ENCODE results near the gene AGAP1. TPM values are rescaled to one million over a fixed set of nuclear protein-coding genes. Genes with fewer than 3 reads are reported as not detected.

Gene AGAP1
- total RNA-seq, 1 donor = 10.8 TPM

DNA sequence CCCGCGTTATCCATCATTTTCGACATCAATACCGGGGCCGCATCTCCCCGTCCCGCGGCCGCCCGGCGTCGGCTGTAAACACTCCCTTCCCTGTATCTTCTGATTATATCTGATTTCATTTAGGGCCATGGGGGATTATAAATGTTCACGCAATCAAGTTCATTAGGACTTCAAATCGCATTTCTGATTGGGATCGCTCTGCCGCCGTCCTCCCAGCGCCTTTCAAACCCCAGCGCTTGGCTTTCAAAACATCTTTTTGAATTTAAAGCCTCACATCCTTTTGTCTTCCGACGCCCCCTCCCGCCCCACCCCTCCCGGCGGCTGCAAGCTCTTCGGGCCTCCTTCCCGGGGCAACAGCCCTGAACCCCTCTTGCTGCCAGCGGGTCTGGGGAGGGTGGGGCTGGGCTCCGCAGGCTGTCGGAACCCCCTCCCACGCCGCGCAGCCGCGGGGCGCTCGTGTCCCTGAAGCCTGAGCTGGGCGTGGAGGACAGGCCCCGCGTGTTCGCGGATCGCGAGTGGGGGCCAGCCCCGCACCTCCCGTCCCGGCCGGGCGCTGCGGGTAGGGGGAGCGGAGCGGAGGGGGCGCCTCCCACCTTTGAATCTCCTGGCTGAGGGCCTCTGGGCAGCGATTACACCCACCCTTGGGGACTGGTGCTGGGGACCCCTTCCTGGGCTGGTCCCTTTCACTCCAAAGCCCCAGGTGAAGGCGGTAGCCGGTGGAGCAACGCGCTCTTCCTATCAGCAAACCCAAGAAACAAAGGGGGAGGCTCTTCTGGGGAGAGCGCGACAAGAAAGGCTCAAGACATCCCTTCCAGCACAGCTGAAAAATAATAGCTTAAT is 685.6 kb downstream of the AGAP1 start:
- DNase-seq (ENCODE audit: low read depth) = peak; percentile 26
- H3K4me3 ChIP-seq (ENCODE audit: low read depth, low read length) = peak overlapping the region; percentile 62
- TF ChIP-seq, protein P1, sequence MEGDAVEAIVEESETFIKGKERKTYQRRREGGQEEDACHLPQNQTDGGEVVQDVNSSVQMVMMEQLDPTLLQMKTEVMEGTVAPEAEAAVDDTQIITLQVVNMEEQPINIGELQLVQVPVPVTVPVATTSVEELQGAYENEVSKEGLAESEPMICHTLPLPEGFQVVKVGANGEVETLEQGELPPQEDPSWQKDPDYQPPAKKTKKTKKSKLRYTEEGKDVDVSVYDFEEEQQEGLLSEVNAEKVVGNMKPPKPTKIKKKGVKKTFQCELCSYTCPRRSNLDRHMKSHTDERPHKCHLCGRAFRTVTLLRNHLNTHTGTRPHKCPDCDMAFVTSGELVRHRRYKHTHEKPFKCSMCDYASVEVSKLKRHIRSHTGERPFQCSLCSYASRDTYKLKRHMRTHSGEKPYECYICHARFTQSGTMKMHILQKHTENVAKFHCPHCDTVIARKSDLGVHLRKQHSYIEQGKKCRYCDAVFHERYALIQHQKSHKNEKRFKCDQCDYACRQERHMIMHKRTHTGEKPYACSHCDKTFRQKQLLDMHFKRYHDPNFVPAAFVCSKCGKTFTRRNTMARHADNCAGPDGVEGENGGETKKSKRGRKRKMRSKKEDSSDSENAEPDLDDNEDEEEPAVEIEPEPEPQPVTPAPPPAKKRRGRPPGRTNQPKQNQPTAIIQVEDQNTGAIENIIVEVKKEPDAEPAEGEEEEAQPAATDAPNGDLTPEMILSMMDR (IDR thresholded peaks at IDR 0.05; ENCODE audit: insufficient read depth, low read depth, low read length) = no peak

- TF ChIP-seq, protein P1 (IDR thresholded peaks at IDR 0.05; ENCODE audit: insufficient read depth, low read depth, low read length) = no peak
- no peak overlapping the region for H3K4me3 ChIP-seq (ENCODE audit: low read depth, low read length)
- peak; percentile 81 for DNase-seq (ENCODE audit: low read depth)
Observed at GRCh38 chr2:236180076-236180816, 686.4 kb downstream of the AGAP1 start.

DNA sequence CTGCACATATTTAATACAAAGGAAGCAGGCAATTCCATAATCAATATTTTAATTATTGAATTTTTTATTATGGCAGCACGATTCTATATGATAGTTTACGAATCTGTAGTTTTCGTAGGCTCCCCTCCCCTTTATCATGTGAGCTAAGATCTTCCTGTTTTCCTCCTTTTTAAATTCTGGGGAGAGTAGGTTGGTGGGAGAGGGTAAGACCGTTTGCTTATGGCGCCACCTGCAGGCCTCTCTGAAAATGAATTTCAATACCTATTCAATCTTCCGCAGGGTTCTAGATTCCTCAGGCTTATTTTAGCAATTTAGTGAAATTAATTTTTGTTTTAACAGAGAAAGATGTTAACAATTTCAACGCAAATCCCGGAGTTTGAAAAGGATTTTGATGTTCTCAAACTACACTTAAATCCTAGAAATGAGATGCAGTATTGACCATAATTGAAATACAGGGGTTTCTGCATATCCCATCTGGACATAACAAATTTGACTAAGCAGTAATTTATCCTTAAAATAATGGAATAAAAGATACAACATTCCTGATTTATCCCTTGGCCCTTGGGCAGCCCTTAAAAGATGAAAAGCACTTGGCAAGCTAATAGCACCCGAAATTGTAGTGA is 687.1 kb downstream of the AGAP1 start:
- H3K4me3 ChIP-seq (ENCODE audit: low read depth, low read length) = no peak overlapping the region
- peak; percentile 81 for DNase-seq (ENCODE audit: low read depth)
- TF ChIP-seq, protein P1 (IDR thresholded peaks at IDR 0.05; ENCODE audit: insufficient read depth, low read depth, low read length) = peak; percentile 75

Small RNA genes lying within 50 kb of the gene (small RNA-seq; reads per million reads assigned to genes)
- gene RF00019 = not detected
- gene RN7SL204P = not detected
- not detected for gene RNU7-127P
- not detected for gene TMSB10P1

Data from fibroblast of villous mesenchyme (primary cell).